ENCODE data around the gene IL11. TPM values are rescaled to one million over a fixed set of nuclear protein-coding genes. Genes with fewer than 3 reads are reported as not detected.

The IL11 gene
- total and polyA plus RNA-seq, 2 of the 13 experiments (the other 11 are each of a cell fraction or from before 2014, with no cell fraction given), result 2.5 to 2.9 TPM

DNA sequence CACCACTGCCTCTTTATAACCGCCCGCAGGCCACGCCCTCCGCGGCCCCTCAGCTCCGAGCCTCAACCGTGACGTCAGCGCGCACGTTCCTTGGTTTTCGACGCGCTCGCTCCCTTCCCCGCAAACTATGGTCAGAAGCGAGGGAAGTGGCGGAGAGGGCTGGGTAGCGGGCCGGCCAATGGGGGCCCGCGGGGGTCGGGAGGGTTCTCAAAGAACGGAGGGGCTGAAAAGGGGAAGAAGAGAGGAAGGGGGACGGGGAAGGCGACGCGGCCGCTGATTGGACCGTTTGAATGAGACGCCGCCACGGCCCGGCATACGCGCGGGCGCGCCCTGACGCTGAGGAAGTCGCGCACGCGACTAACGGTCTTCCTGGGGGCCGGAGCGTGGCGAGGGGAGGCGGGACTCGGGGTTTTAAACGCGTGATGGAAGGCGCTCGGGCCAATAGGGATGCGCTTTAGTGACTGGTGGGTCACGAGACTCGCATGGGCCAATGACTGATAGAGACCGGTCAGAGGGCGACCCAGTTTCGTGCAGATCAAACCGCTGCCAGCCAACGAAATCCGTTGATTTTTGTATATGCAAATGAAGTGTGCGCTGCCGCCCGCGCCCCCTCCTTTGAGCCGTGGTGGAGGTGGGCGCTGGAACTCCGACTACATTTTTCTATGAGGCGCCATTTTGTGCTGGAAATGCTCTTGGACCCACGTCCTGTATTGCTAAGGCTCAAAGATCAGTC, 37.7 kb upstream of the IL11 start (continued):
- TF ChIP-seq, protein P1, sequence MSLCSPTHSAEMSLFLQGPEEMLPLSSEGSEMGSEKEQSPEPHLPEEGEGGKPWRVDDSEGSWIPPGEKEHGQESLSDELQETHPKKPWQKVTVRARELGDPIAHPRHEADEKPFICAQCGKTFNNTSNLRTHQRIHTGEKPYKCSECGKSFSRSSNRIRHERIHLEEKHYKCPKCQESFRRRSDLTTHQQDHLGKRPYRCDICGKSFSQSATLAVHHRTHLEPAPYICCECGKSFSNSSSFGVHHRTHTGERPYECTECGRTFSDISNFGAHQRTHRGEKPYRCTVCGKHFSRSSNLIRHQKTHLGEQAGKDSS (CRISPR knock-in tag; IDR thresholded peaks at IDR 0.05; ENCODE audit: borderline replicate concordance, low read depth), result peak; percentile 78; the same call in 1 of the 2 replicates
- TF ChIP-seq ZNF180 (CRISPR knock-in tag; IDR thresholded peaks at IDR 0.05; ENCODE audit: borderline replicate concordance, low read depth), result no peak
- TF ChIP-seq POLR2AphosphoS2 (IDR thresholded peaks at IDR 0.05; ENCODE audit: low read depth, low read length), result no peak
- TF ChIP-seq ZFX (CRISPR knock-in tag; IDR thresholded peaks at IDR 0.05; ENCODE audit: low read depth), result peak; percentile 48; the same call in 1 of the 2 replicates
- TF ChIP-seq TCF12 (IDR thresholded peaks at IDR 0.05), result no peak
- no peak for TF ChIP-seq TCF12 (CRISPR knock-in tag; IDR thresholded peaks at IDR 0.05)
- TF ChIP-seq, protein P2, sequence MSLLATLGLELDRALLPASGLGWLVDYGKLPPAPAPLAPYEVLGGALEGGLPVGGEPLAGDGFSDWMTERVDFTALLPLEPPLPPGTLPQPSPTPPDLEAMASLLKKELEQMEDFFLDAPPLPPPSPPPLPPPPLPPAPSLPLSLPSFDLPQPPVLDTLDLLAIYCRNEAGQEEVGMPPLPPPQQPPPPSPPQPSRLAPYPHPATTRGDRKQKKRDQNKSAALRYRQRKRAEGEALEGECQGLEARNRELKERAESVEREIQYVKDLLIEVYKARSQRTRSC (CRISPR knock-in tag; IDR thresholded peaks at IDR 0.05; ENCODE audit: low read depth), result 0 out of 2 replicates have a peak, but pooled peaks have one; percentile 59
- peak; percentile 32; the same call in 1 of the 2 replicates for TF ChIP-seq RARA (CRISPR knock-in tag; IDR thresholded peaks at IDR 0.05)
- TF ChIP-seq, protein P3, sequence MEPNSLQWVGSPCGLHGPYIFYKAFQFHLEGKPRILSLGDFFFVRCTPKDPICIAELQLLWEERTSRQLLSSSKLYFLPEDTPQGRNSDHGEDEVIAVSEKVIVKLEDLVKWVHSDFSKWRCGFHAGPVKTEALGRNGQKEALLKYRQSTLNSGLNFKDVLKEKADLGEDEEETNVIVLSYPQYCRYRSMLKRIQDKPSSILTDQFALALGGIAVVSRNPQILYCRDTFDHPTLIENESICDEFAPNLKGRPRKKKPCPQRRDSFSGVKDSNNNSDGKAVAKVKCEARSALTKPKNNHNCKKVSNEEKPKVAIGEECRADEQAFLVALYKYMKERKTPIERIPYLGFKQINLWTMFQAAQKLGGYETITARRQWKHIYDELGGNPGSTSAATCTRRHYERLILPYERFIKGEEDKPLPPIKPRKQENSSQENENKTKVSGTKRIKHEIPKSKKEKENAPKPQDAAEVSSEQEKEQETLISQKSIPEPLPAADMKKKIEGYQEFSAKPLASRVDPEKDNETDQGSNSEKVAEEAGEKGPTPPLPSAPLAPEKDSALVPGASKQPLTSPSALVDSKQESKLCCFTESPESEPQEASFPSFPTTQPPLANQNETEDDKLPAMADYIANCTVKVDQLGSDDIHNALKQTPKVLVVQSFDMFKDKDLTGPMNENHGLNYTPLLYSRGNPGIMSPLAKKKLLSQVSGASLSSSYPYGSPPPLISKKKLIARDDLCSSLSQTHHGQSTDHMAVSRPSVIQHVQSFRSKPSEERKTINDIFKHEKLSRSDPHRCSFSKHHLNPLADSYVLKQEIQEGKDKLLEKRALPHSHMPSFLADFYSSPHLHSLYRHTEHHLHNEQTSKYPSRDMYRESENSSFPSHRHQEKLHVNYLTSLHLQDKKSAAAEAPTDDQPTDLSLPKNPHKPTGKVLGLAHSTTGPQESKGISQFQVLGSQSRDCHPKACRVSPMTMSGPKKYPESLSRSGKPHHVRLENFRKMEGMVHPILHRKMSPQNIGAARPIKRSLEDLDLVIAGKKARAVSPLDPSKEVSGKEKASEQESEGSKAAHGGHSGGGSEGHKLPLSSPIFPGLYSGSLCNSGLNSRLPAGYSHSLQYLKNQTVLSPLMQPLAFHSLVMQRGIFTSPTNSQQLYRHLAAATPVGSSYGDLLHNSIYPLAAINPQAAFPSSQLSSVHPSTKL (CRISPR knock-in tag; IDR thresholded peaks at IDR 0.05), result no peak
- TF ChIP-seq, protein P4, sequence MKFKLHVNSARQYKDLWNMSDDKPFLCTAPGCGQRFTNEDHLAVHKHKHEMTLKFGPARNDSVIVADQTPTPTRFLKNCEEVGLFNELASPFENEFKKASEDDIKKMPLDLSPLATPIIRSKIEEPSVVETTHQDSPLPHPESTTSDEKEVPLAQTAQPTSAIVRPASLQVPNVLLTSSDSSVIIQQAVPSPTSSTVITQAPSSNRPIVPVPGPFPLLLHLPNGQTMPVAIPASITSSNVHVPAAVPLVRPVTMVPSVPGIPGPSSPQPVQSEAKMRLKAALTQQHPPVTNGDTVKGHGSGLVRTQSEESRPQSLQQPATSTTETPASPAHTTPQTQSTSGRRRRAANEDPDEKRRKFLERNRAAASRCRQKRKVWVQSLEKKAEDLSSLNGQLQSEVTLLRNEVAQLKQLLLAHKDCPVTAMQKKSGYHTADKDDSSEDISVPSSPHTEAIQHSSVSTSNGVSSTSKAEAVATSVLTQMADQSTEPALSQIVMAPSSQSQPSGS (CRISPR knock-in tag; IDR thresholded peaks at IDR 0.05), result peak; percentile 76
- peak; percentile 49; the same call in 1 of the 2 replicates for TF ChIP-seq KMT2B (CRISPR knock-in tag; IDR thresholded peaks at IDR 0.05)
- peak; percentile 64; the same call in 1 of the 2 replicates for TF ChIP-seq ZNF331 (CRISPR knock-in tag; IDR thresholded peaks at IDR 0.05)
- TF ChIP-seq, protein P5, sequence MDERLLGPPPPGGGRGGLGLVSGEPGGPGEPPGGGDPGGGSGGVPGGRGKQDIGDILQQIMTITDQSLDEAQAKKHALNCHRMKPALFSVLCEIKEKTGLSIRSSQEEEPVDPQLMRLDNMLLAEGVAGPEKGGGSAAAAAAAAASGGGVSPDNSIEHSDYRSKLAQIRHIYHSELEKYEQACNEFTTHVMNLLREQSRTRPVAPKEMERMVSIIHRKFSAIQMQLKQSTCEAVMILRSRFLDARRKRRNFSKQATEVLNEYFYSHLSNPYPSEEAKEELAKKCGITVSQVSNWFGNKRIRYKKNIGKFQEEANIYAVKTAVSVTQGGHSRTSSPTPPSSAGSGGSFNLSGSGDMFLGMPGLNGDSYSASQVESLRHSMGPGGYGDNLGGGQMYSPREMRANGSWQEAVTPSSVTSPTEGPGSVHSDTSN (CRISPR knock-in tag; IDR thresholded peaks at IDR 0.05), result peak; percentile 66
- no peak for TF ChIP-seq RFXAP (CRISPR knock-in tag; IDR thresholded peaks at IDR 0.05; ENCODE audit: borderline replicate concordance)
- TF ChIP-seq ZSCAN20 (CRISPR knock-in tag; IDR thresholded peaks at IDR 0.05; ENCODE audit: borderline replicate concordance), result 0 out of 2 replicates have a peak, but pooled peaks have one; percentile 81
- TF ChIP-seq JUN (CRISPR knock-in tag; IDR thresholded peaks at IDR 0.05), result 0 out of 2 replicates have a peak, but pooled peaks have one; percentile 52
- TF ChIP-seq GATAD2A (CRISPR knock-in tag; IDR thresholded peaks at IDR 0.05), result peak; percentile 21; the same call in 1 of the 2 replicates
- TF ChIP-seq MIER3 (CRISPR knock-in tag; IDR thresholded peaks at IDR 0.05; ENCODE audit: borderline replicate concordance), result peak; percentile 39; the same call in 1 of the 2 replicates
- TF ChIP-seq, protein P6, sequence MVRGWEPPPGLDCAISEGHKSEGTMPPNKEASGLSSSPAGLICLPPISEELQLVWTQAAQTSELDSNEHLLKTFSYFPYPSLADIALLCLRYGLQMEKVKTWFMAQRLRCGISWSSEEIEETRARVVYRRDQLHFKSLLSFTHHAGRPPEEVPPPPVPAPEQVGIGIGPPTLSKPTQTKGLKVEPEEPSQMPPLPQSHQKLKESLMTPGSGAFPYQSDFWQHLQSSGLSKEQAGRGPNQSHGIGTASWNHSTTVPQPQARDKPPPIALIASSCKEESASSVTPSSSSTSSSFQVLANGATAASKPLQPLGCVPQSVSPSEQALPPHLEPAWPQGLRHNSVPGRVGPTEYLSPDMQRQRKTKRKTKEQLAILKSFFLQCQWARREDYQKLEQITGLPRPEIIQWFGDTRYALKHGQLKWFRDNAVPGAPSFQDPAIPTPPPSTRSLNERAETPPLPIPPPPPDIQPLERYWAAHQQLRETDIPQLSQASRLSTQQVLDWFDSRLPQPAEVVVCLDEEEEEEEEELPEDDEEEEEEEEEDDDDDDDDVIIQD (CRISPR knock-in tag; IDR thresholded peaks at IDR 0.05; ENCODE audit: low read depth), result 0 out of 2 replicates have a peak, but pooled peaks have one; percentile 47
- no peak for TF ChIP-seq SRF (IDR thresholded peaks at IDR 0.05; ENCODE audit: low read depth, low read length)
